Measurements from ENCODE around the gene HSPG2.

HSPG2 gene

GRCh38 chr1:21816602-21817302, 120.4 kb downstream of the HSPG2 start:
- DNase-seq = peak; percentile 61
- TF ChIP-seq CTCF (IDR thresholded peaks at IDR 0.05; ENCODE audit: low read depth, low read length, missing control alignments) = no peak

DNA sequence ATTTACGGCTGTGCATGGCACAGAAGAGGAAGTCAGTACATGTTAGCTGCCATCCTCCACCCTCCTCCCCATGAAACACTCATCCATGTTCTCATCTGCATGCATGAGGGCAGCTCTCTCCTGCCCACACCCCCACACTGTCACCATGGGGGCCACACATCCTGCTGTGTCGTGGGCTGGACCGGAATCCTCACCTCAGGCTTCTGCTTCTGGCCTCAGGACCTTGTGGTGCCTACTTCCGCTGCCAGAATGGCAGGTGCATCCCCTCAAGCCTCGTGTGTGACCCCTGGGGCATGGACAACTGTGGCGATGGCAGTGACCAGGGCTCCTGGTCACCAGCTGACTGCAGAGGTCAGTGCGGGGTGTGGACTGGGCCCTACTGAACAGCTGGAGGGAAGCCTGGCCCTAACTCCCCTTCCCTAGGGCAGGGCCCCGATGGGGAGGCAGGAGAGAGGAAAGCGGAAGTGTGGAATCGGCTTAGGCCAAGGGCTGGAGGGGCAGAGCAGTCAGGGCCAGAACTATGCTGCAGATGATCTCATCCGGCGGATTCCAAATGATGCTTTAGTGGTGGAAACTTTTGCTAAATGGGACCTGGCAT, 121.3 kb downstream of the HSPG2 start:
- in situ Hi-C loops (cut with HindIII; ENCODE audit: low pct_ligation_motif_present, low sequenced_read_pairs) = no loop called here
- no peaks in the 10 kb centered on the region for H3K36me3 ChIP-seq (replicated peaks)
- no peak for DNase-seq
- no peak for TF ChIP-seq CTCF (IDR thresholded peaks at IDR 0.05; ENCODE audit: low read depth, low read length, missing control alignments)
- H3K27me3 ChIP-seq (replicated peaks) = no peaks in the 10 kb centered on the region
- H3K27ac ChIP-seq = no peak overlapping the region
- H3K4me3 ChIP-seq (ENCODE audit: low read depth, low read length) = no peak overlapping the region

More at GRCh38 chr1:21816602-21817302, 120.4 kb downstream of the HSPG2 start:
- H3K36me3 ChIP-seq (replicated peaks) = peaks cover 4% of the 10 kb centered on the region
- no peaks in the 10 kb centered on the region for H3K27me3 ChIP-seq (replicated peaks)
- no peak overlapping the region for H3K4me3 ChIP-seq (ENCODE audit: low read depth, low read length)
- H3K27ac ChIP-seq = no peak overlapping the region
- in situ Hi-C loops (cut with HindIII; ENCODE audit: low pct_ligation_motif_present, low sequenced_read_pairs) = no loop called here

DNA sequence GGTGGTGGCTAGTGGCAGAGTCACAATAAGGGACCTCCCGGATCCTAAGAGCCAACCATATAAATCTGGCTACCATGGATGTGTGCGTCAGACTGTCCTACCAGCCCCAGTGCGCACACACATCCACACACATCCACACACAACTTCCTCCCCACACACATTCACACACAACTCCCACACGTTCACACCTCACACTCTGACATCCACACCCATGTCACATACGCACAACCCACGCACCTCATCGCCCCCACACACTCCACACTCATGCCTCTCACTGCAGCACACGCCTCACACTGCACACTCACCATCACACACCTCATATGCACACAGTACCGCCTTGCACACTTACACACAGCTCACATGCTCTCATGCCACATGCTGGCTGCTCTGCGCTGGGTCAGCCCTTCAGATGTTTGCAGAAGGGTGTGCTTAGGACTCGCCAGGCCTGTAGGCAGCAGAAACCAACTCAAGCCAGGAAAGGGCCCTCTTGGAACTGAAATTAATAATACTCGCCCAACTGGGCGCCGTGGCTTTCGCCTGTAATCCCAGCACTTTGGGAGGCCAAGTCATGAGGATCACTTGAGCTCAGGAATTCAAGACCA, 122.0 kb downstream of the HSPG2 start:
- Histone ChIP-seq H3K4me3 (ENCODE audit: low read depth, low read length) (no peak overlapping the region), H3K27me3 (replicated peaks) (no peaks in the 10 kb centered on the region), H3K27ac (no peak overlapping the region), H3K36me3 (replicated peaks) (no peaks in the 10 kb centered on the region)
- in situ Hi-C loops (cut with HindIII; ENCODE audit: low pct_ligation_motif_present, low sequenced_read_pairs) = no loop called here
- TF ChIP-seq CTCF (IDR thresholded peaks at IDR 0.05; ENCODE audit: low read depth, low read length, missing control alignments) = no peak
- no peak for DNase-seq

DNA sequence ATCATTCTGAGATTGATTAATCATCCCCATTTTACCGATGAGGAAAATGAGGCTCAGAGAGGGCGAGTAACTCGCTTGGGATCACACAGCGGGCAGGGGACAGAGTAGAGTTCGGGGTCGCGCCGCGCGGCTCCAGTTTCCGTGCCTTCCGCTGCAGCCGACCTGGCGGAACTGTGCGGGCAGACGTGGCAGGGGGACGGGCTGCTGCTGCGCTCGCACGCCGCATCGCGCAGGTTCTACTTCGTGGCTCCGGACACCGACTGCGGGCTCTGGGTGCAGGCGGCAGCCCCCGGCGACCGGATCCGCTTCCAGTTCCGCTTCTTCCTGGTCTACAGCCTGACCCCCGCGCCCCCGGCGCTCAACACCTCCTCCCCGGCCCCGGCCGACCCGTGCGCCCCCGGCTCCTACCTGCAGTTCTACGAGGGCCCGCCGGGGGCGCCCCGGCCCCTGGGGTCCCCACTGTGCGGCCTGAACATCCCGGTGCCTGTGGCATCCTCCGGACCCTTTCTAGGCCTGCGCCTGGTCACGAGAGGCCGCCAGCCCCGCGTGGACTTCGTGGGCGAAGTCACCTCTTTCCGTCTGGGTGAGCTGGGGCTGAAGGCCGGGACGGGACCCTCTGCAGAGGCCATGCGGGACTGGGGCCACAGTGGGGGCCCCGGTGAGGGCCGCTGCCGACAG, 122.7 kb downstream of the HSPG2 start:
- H3K36me3 ChIP-seq (replicated peaks) = no peaks in the 10 kb centered on the region
- TF ChIP-seq CTCF (IDR thresholded peaks at IDR 0.05; ENCODE audit: low read depth, low read length, missing control alignments) = peak; percentile 60
- H3K27ac ChIP-seq = no peak overlapping the region
- in situ Hi-C loops (cut with HindIII; ENCODE audit: low pct_ligation_motif_present, low sequenced_read_pairs) = no loop called here
- no peak for DNase-seq
- no peaks in the 10 kb centered on the region for H3K27me3 ChIP-seq (replicated peaks)
- H3K4me3 ChIP-seq (ENCODE audit: low read depth, low read length) = peak overlapping the region; percentile 41

DNA sequence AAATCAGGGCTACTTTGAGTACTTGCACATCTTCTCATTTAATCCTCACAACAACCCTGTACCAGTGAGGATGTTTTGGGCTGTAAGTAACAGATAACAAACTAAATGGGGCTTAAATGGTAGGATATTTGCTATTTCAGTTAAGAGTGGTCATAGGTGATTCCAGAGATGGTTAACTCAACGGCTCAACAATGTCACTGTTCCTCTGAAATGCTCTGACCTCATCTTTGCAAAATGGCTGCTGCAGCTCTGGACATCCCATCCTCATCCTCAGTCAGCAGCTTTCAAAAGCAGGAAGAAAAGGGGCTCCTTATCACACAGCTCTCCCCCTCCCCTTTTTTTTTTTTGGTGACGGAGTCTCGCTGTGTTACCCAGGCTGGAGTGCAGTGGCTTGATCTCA, 123.6 kb downstream of the HSPG2 start:
- no peak for TF ChIP-seq CTCF (IDR thresholded peaks at IDR 0.05; ENCODE audit: low read depth, low read length, missing control alignments)
- in situ Hi-C loops (cut with HindIII; ENCODE audit: low pct_ligation_motif_present, low sequenced_read_pairs) = no loop called here
- Histone ChIP-seq H3K4me3 (ENCODE audit: low read depth, low read length) (no peak overlapping the region), H3K36me3 (replicated peaks) (no peaks in the 10 kb centered on the region), H3K27ac (no peak overlapping the region), H3K27me3 (replicated peaks) (no peaks in the 10 kb centered on the region)
- DNase-seq = no peak
